Stimulated activated naive B cell treated with anti-CD40 and anti-IgM and Interleukin-4, amounts not matched to agents 10 μg/mL and 1 μg/mL and 100 μg/mL, for 72 hours (primary cell): ENCODE results near the gene RALGAPA1.
A peak's percentile ranks its signal among the peaks of the same experiment; 100 is the strongest.
"Not testable (repeated sequence)": the region's sequence is repeated elsewhere in the genome, so short reads cannot be mapped to it uniquely, and the experiment has no call there.

Experiments used
- ATAC-seq, 2 donors: fragments of 150-1000 bp; cut with Tn5 transposase; replicated peaks; 2 replicates each; pipeline ENCODE4 v1.10.0; 2021; ENCODE audit warnings: moderate library complexity in 1 of 2
- DNase-seq: peaks from one replicate; pipeline ENCODE4 v3.0.0; 2021
- H3K27ac Mint-ChIP-seq: one replicate; pipeline ENCODE4 v1.8.0; 2022; ENCODE audit warnings: mild to moderate bottlenecking, mixed read lengths
- H3K27me3 Mint-ChIP-seq, 2 donors: one replicate each; pipeline ENCODE4 v1.8.0; 2022; ENCODE audit warnings: mixed read lengths in 2 of 2
- H3K36me3 Mint-ChIP-seq, 2 donors: one replicate each; pipeline ENCODE4 v1.8.0; 2022; ENCODE audit warnings: mixed read lengths in 2 of 2, mild to moderate bottlenecking in 1 of 2
- H3K4me1 Mint-ChIP-seq, 2 donors: one replicate each; pipeline ENCODE4 v1.8.0; 2022; ENCODE audit warnings: mixed read lengths in 2 of 2, mild to moderate bottlenecking in 1 of 2
- H3K4me3 Mint-ChIP-seq, 2 donors: one replicate each; pipeline ENCODE4 v1.8.0; 2022; ENCODE audit warnings: mild to moderate bottlenecking in 2 of 2, mixed read lengths in 2 of 2, moderate library complexity in 1 of 2
- H3K9me3 Mint-ChIP-seq, 2 donors: one replicate each; pipeline ENCODE4 v1.8.0; 2022; ENCODE audit warnings: mixed read lengths in 2 of 2, mild to moderate bottlenecking in 1 of 2

The RALGAPA1 gene

GRCh38 chr14:35808076-35808637, 938 bp downstream of the RALGAPA1 start:
- peaks cover 4 to 8% of the 10 kb centered on the region in 2 donors for H3K36me3 Mint-ChIP-seq
- H3K27me3 Mint-ChIP-seq = no peaks in the 10 kb centered on the region
- DNase-seq (no peak), ATAC-seq (no peak)
- H3K4me1 Mint-ChIP-seq = peaks cover 10 to 32% of the 10 kb centered on the region in 2 donors
- no peaks in the 10 kb centered on the region for H3K9me3 Mint-ChIP-seq
- peak overlapping the region; percentile 99 to 100 for H3K4me3 Mint-ChIP-seq
- H3K27ac Mint-ChIP-seq = peak overlapping the region; percentile 99

- peaks cover 9 to 11% of the 10 kb centered on the region in 2 donors for H3K36me3 Mint-ChIP-seq
- ATAC-seq = no peak
- peak overlapping the region; percentile 99 to 100 for H3K4me3 Mint-ChIP-seq
- no peaks in the 10 kb centered on the region for H3K9me3 Mint-ChIP-seq
- no peak for DNase-seq
- H3K27ac Mint-ChIP-seq = peak overlapping the region; percentile 42
- H3K27me3 Mint-ChIP-seq = no peaks in the 10 kb centered on the region
- peaks cover 10 to 35% of the 10 kb centered on the region in 2 donors for H3K4me1 Mint-ChIP-seq
Measured at GRCh38 chr14:35807131-35807961, 1.7 kb downstream of the RALGAPA1 start.

- no peaks in the 10 kb centered on the region for H3K9me3 Mint-ChIP-seq
- no peaks in the 10 kb centered on the region for H3K27me3 Mint-ChIP-seq
- no peak overlapping the region for H3K27ac Mint-ChIP-seq
- no peak overlapping the region for H3K4me3 Mint-ChIP-seq
- ATAC-seq (no peak), DNase-seq (no peak)
- H3K4me1 Mint-ChIP-seq = peaks cover 11 to 44% of the 10 kb centered on the region in 2 donors
- peaks cover 10 to 11% of the 10 kb centered on the region in 2 donors for H3K36me3 Mint-ChIP-seq
Measured at GRCh38 chr14:35806006-35806907, 2.8 kb downstream of the RALGAPA1 start.

GRCh38 chr14:35797796-35798195, 11.3 kb downstream of the RALGAPA1 start:
- no peaks in the 10 kb centered on the region for H3K27me3 Mint-ChIP-seq
- peaks cover 13 to 51% of the 10 kb centered on the region in 2 donors for H3K4me1 Mint-ChIP-seq
- no peaks in the 10 kb centered on the region for H3K9me3 Mint-ChIP-seq
- no peak for DNase-seq
- H3K4me3 Mint-ChIP-seq = no peak overlapping the region
- peaks cover 6 to 19% of the 10 kb centered on the region in 2 donors for H3K36me3 Mint-ChIP-seq
- H3K27ac Mint-ChIP-seq = no peak overlapping the region
- ATAC-seq = no peak

- H3K27ac Mint-ChIP-seq = no peak overlapping the region
Measured at GRCh38 chr14:35789651-35790050, 19.4 kb downstream of the RALGAPA1 start.

GRCh38 chr14:35786856-35787255, 22.2 kb downstream of the RALGAPA1 start:
- DNase-seq (no peak), ATAC-seq (no peak)
- peaks cover 0 to 8% of the 10 kb centered on the region in 2 donors for H3K4me1 Mint-ChIP-seq
- no peaks in the 10 kb centered on the region for H3K9me3 Mint-ChIP-seq
- H3K27me3 Mint-ChIP-seq = no peaks in the 10 kb centered on the region
- H3K36me3 Mint-ChIP-seq = peaks cover 11 to 14% of the 10 kb centered on the region in 2 donors
- no peak overlapping the region for H3K4me3 Mint-ChIP-seq
- no peak overlapping the region for H3K27ac Mint-ChIP-seq

More at GRCh38 chr14:35789651-35790050, 19.4 kb downstream of the RALGAPA1 start:
- Mint-ChIP-seq H3K36me3 (peaks cover 6 to 14% of the 10 kb centered on the region in 2 donors), H3K4me1 (peaks cover 0 to 3% of the 10 kb centered on the region in 2 donors), H3K4me3 (no peak overlapping the region), H3K27me3 (no peaks in the 10 kb centered on the region), H3K9me3 (no peaks in the 10 kb centered on the region)
- ATAC-seq = no peak
- DNase-seq = no peak

GRCh38 chr14:35783699-35784098, 25.4 kb downstream of the RALGAPA1 start:
- Mint-ChIP-seq H3K4me3 (no peak overlapping the region), H3K27me3 (no peaks in the 10 kb centered on the region), H3K27ac (no peak overlapping the region), H3K36me3 (peaks cover 27 to 28% of the 10 kb centered on the region in 2 donors), H3K4me1 (peaks cover 0 to 8% of the 10 kb centered on the region in 2 donors), H3K9me3 (peaks cover 10 to 14% of the 10 kb centered on the region in 2 donors)
- ATAC-seq (no peak), DNase-seq (no peak)

GRCh38 chr14:35779368-35779767, 29.7 kb downstream of the RALGAPA1 start:
- peaks cover 17 to 24% of the 10 kb centered on the region in 2 donors for H3K36me3 Mint-ChIP-seq
- ATAC-seq = no peak
- H3K27me3 Mint-ChIP-seq = no peaks in the 10 kb centered on the region
- H3K27ac Mint-ChIP-seq = no peak overlapping the region
- no peak overlapping the region for H3K4me3 Mint-ChIP-seq
- H3K9me3 Mint-ChIP-seq = peaks cover 10 to 14% of the 10 kb centered on the region in 2 donors
- peaks cover 0 to 3% of the 10 kb centered on the region in 2 donors for H3K4me1 Mint-ChIP-seq
- DNase-seq = no peak

- DNase-seq, H3K4me3 Mint-ChIP-seq, H3K4me1 Mint-ChIP-seq, H3K27ac Mint-ChIP-seq, ATAC-seq, H3K27me3 Mint-ChIP-seq: not testable (repeated sequence)
- peaks cover 10 to 14% of the 10 kb centered on the region in 2 donors for H3K9me3 Mint-ChIP-seq
- H3K36me3 Mint-ChIP-seq = peaks cover 21% of the 10 kb centered on the region in 2 donors
Measured at GRCh38 chr14:35777550-35777949, 31.5 kb downstream of the RALGAPA1 start.

GRCh38 chr14:35776823-35777222, 32.3 kb downstream of the RALGAPA1 start:
- Mint-ChIP-seq H3K4me1 (no peaks in the 10 kb centered on the region), H3K4me3 (no peak overlapping the region), H3K9me3 (peaks cover 10 to 14% of the 10 kb centered on the region in 2 donors), H3K27ac (no peak overlapping the region), H3K27me3 (no peaks in the 10 kb centered on the region), H3K36me3 (peaks cover 21% of the 10 kb centered on the region in 2 donors)
- ATAC-seq (no peak), DNase-seq (no peak)

GRCh38 chr14:35776085-35776484, 33.0 kb downstream of the RALGAPA1 start:
- not testable (repeated sequence) for H3K4me1 Mint-ChIP-seq, H3K9me3 Mint-ChIP-seq, H3K4me3 Mint-ChIP-seq, H3K27ac Mint-ChIP-seq, DNase-seq, ATAC-seq, H3K27me3 Mint-ChIP-seq
- H3K36me3 Mint-ChIP-seq = peaks cover 15% of the 10 kb centered on the region in 2 donors

- DNase-seq (no peak), ATAC-seq (no peak)
- no peak overlapping the region for H3K4me3 Mint-ChIP-seq
- no peak overlapping the region for H3K27ac Mint-ChIP-seq
- no peaks in the 10 kb centered on the region for H3K27me3 Mint-ChIP-seq
- H3K4me1 Mint-ChIP-seq = no peaks in the 10 kb centered on the region
- peaks cover 3 to 14% of the 10 kb centered on the region in 2 donors for H3K36me3 Mint-ChIP-seq
- H3K9me3 Mint-ChIP-seq = no peaks in the 10 kb centered on the region
Measured at GRCh38 chr14:35766700-35767082, 42.4 kb downstream of the RALGAPA1 start.

GRCh38 chr14:35766036-35766699, 42.9 kb downstream of the RALGAPA1 start:
- H3K9me3 Mint-ChIP-seq = no peaks in the 10 kb centered on the region
- H3K36me3 Mint-ChIP-seq = peaks cover 3 to 16% of the 10 kb centered on the region in 2 donors
- no peak overlapping the region for H3K4me3 Mint-ChIP-seq
- no peak overlapping the region for H3K27ac Mint-ChIP-seq
- no peaks in the 10 kb centered on the region for H3K27me3 Mint-ChIP-seq
- DNase-seq = no peak
- no peak for ATAC-seq
- no peaks in the 10 kb centered on the region for H3K4me1 Mint-ChIP-seq

GRCh38 chr14:35761922-35762321, 47.2 kb downstream of the RALGAPA1 start:
- no peak overlapping the region for H3K4me3 Mint-ChIP-seq
- H3K27ac Mint-ChIP-seq = no peak overlapping the region
- peaks cover 5 to 20% of the 10 kb centered on the region in 2 donors for H3K36me3 Mint-ChIP-seq
- ATAC-seq (no peak), DNase-seq (no peak)
- H3K27me3 Mint-ChIP-seq = no peaks in the 10 kb centered on the region
- H3K4me1 Mint-ChIP-seq = no peaks in the 10 kb centered on the region
- H3K9me3 Mint-ChIP-seq = no peaks in the 10 kb centered on the region
